GM18505 (cell line): ENCODE data around the gene EPHB6.

ENCODE experiments used
- ATAC-seq: cut with Tn5 transposase; IDR thresholded peaks from one replicate; pipeline ENCODE4 v1.9.1; 2021; ENCODE audit not compliant: unreplicated experiment
- POLR2A ChIP-seq: IDR thresholded peaks from 4 replicates; pipeline ENCODE4 v1.6.1; 2011; ENCODE audit warnings: borderline replicate concordance; ENCODE audit not compliant: insufficient read depth, insufficient read length; ENCODE audit errors: extremely low read depth

The EPHB6 gene

DNA sequence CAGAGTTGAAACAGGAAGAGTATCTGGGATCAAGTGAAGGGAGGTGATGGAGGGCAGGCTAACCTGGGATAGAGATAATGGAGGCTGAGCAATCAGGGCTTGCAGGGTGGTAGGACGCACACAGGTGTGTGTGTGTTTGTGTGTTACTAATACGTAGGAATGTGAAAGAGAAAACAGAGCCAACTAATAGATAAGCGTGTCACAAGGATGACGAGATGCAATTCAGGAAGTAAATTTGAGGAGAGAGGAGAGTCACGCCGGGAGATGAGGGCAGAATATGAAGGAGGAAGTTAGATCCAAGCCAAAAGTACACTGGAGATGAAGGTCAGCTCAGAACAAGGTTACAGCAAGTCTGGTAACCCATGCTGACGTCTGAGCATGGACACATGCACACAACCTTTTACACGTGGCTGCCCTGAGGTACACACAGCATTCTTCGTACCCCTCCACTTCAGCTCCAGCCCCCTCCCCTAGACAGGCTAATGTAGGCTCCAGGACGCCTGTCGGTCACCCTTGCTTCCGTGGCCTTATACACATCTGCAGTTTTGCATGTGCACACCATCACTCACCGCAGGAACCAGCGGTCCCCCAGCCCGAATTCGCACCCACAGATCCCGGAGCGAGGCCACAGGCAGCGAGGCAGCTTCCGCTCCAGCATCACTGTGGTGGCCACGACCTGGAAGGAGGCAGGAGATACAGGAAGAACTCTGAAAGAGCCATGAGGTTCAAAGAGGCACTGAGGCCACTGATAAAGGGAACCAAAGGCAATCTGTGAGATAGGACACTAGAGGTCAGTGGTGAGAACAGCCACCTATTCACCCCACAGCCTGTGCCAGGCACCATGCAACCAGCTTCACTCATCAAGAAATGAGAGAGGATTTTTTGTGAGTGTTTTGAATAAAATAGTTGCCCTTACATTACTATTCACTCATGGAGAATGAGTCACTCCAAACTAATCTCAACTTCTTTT lies 54.3 kb downstream of the EPHB6 start:
- no peak for TF ChIP-seq POLR2A
- ATAC-seq: no peak

DNA sequence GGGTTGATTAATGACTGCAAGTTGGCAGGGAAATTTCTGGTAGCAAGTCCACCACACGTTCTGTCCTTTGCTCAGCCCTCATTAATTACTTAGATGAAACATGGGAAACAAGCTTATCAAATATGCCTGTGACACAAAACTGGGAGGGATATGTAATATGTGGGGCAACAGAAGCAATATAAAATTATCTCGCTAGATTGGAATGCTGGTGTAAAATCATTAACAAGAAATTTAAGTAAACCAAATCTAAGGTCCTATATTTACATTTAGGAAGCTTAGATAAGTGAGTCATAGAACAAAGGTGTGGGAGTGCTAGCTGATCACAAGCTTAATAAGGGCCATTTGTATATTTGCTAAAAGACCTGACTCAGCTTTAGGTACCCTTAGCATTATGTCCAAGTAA lies 55.2 kb downstream of the EPHB6 start:
- ATAC-seq: no peak
- TF ChIP-seq POLR2A: no peak

DNA sequence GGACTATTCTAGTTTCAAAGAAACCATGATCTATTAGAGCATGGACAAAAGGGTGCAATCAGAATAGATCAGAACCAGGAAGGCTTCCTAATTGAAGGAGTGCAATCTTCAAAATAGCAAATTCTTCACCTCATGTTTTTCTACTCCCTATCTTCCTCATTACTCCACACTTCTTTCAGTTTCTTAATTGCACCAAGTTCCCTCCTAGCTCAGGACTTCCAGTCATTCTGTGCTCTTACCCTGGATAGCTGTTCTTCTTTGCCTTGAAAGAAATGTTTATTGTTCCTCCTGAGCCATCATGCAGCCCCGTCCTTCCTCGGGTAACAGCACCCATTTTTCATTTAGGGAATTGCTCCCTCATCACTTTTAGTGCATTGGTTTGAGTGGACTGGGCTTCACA lies 55.6 kb downstream of the EPHB6 start:
- no peak for TF ChIP-seq POLR2A
- ATAC-seq: no peak

DNA sequence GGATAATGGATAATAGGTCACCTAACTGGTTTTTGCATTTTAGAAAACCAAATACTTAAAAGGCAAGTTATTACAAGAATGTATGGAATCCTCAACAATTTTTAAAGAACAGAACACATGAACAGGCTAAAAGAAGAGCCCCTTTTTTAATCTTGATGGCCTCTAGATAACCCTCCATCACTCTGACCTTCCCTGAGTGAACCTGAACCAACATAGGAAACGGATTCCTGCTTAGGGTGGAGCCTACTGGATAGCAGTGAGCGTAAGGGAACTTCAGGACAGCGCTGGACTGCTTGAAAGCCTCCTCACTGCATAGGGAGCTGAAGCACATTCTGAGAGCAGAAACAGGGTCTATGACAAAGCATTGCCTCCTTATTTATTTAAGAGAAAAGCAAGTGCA lies 58.2 kb downstream of the EPHB6 start:
- TF ChIP-seq POLR2A: no peak
- no peak for ATAC-seq

DNA sequence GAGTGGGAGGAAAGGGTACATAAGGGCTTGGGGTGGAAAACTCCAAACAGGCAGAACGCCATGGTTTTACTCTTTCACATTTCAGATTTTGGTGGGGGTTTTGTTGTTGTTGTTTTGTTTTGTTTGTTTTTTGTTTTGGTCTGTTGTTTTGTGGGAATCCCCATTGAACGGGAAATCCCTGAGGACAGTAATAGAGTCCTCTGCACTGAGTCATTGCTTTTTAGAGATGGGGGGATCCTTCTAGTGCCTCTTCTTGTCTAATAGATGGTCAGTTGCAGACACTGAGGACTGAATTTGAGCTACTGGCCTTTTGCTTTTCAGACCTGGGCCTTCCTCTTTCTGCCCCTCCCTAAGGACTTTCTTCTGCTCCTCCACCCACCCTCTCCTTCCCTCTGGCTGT lies 58.7 kb downstream of the EPHB6 start:
- no peak for ATAC-seq
- no peak for TF ChIP-seq POLR2A

DNA sequence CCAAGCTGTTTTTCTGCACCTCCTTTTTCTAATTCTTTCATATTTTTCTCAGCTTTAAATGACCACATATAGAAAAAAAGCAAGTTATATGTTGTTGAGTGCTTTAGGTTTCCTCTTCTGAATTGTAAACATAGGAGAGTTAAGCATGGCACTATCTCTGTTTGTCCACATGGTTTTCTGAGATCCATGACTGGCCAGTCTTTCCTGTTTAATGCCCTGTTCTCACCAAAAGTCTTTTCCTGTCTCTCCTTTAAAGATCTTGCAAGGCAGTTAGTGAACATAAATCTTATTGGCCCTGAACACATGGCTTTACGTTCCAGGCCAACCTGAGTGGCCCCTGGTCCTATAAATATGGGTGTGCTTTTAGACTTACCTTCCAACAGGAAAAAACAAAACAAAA lies 59.2 kb downstream of the EPHB6 start:
- TF ChIP-seq POLR2A: no peak
- ATAC-seq: no peak

DNA sequence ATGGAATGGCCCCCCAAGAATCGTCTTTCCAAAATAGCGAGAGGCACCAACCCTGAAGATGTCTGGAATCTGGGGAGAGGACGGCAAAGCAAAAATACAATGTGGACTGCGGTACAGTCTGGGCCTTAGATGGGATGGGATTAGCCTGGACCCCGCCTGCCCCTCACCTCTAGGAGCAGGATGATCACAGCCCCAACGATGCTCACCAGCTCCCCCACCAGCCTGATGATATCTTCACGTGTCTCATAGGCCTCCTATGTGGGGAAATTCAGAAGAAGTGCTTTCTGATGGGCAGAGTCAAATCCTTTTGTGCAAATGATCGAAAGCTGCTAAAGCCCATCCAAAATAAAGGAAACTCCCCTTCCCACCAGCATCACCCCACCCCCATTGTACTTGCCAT lies 60.4 kb downstream of the EPHB6 start:
- no peak for ATAC-seq
- TF ChIP-seq POLR2A: no peak

DNA sequence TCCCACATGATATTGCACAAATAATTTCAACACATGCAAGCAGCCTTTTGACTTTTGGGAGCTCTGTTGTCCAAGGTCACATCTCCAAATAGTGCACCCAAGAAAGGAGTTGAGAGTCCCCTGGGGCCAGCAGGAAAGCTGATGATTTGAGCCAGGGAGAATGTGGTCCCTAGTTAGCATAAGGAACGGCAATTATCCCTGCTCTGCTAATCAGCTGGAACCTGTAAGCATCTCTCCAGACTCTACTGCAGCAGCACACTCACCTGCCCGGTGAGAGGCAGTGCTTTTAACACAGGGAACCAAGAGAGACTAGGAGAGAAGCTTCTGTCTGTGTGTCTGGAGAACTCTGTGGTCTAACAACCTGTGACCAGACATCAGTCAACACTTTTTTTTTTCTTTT lies 61.6 kb downstream of the EPHB6 start:
- no peak for ATAC-seq
- no peak for TF ChIP-seq POLR2A

DNA sequence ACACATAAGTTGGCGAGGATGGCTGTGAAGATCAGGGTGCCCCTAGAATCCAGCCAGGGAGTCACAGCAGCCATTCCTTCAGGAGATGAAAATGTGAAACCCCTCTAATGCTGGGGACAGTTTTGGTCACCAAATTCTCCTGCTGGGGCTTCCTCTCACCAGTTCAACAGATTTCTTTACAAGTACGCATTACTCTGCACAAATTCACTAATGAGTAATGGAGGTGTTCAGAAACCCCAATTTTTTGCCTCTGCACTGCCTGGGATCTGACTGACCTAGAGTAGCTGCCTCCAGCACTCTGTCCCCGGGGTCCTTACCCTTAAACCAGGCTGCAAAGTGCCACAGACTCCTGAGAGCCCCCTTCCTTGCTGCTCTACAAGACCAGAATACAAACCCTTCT lies 62.6 kb downstream of the EPHB6 start:
- TF ChIP-seq POLR2A: no peak
- ATAC-seq: no peak

DNA sequence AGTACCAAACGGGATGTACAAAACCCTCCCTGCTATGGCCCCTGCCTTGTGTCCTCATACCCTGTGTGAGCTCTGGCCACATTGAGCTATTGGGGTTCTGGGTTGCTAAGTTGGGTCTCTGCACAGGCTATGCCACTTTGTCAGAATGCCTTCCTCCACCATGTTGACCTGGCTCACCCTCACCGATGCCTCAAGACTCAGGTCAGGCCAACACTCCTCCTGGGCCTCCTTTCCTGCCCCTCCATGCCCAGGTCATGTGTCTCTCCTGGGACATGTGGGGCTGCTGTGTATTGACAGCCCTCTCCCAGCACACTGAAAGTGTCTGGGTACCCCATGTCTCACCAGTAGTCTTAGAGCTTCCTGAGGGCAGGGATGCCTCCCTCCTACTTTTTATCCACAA lies 64.0 kb downstream of the EPHB6 start:
- no peak for ATAC-seq
- no peak for TF ChIP-seq POLR2A

DNA sequence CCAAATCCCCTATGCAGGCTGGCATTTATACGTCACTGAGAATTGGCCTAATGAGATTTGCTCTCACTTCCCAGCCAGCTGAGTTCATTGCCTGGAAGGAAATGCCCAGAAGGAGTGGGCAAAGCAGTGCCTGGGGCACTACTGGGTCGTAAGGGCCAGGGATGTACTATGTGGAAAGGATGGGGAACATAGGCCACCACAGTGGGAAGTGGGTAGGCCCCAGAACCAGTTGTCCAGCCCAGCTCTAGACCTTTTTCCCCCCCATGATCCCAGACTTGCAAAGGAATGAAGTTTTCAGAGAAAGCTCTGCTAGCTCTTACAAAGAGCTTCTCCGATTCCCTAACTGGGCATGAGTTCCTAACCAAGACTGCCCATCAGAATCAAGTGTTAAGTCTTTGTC lies 64.8 kb downstream of the EPHB6 start:
- no peak for ATAC-seq
- TF ChIP-seq POLR2A: no peak
